DMS114 treated with DMSO at 0.1 percent for 48 hours (cell line): ENCODE measurements around the gene JAKMIP2.

ENCODE experiments used
- DNase-seq: peaks from one replicate; lab custom pipeline; 2025; ENCODE audit not compliant: unreplicated experiment; lab: John Stamatoyannopoulos, UW

JAKMIP2 gene

DNA sequence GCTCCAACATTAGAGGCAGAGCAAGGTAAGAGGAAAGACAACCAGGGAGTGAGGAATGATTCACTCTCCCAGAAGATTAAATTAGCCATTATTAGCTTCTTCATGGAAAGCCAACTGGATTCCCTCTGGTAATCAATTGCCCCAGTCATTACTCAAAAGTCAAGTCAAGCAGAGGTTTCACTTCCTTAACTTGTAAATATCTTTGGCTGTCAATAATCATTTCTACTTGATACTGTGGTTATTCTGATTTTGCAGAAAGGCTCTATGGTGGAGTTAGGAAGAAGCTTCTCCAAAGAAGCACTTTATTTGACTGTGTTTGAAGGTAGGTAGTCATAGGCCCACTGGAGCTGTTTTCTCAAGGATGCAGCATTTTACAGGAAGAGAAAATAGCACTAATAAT lies 78.0 kb downstream of the JAKMIP2 start:
- no peak for DNase-seq

DNA sequence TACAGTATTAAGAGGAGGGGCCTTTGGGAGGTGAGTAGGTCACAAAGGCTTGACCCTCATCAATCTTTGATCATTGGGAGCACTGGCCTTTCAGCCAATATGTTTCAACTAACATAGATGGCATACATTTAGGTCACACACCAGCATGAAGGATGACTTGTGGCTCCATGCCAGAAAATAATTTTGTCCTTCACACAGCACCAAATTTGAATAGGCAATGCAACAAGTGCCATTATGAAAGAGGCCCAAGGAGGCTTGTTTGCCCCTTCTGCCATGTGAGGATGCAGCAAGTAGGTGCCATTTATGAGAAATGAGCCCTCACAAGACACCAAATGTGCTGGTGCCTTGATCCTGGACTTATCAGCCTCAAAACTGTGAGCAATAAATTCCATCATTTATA lies 81.1 kb downstream of the JAKMIP2 start:
- DNase-seq, result no peak

DNA sequence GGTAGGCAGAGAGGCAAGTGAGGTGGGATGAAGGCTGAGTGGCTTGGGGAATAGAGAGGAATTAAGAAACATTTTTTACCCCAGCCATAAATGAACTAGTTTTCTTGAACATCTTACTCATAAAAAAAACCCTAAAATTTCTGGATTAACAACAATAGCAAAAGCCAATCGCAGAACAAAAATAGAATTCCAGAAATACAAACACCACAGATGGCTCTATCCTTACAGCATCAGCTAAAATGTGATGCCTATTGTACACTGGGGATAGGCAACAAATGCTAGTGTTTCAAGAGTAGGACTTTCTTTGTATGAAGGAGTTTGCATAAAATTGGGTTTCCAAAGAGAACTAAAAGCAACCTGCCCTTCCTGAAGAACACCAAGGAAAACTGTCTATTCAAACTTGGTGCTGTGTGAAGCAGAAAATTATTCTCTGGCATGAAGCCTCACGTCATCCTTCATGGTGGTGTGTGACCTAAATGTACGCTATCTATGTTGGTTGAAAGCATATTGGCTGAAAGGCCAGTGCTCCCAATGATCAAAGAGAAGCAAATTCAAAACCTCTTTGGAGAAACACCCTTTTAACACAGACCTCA lies 82.9 kb downstream of the JAKMIP2 start:
- DNase-seq, result no peak

DNA sequence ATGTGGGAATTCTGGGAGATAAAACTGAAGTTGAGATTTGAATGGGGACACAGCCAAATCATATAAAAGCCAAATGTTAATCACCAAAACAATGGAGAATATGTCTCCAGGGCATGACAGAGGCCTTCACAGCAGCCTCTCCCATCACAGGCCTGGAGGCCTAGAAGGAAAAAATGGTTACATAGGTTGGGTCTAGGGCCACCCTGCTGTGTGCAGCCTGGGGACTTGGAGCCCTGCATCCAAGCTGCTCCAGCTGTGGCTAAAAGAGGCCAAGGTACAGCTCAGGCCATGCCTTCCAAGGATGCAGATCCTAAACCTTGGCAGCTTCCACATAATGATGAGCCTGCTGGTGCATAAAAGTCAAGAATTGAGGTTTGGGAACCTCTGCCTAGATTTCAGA lies 85.1 kb downstream of the JAKMIP2 start:
- DNase-seq, result no peak

DNA sequence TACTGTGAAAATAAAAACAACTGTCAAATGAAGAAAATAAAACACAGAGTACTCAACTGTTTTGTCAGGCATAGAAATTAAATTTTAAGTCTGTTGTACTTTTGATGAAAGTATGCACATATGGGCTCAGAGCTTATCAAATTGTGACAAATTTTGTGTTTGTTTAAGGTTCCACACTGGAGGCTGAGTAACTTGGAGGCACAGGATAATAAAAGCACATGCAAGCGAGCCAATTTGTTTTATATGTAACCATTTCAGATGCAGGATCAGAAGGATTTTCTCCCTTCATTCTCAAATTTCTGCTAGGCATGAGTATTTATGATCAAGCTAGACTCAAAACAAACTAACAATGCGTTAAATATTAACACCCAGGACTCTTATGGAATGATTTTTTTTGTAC lies 87.8 kb downstream of the JAKMIP2 start:
- no peak for DNase-seq

DNA sequence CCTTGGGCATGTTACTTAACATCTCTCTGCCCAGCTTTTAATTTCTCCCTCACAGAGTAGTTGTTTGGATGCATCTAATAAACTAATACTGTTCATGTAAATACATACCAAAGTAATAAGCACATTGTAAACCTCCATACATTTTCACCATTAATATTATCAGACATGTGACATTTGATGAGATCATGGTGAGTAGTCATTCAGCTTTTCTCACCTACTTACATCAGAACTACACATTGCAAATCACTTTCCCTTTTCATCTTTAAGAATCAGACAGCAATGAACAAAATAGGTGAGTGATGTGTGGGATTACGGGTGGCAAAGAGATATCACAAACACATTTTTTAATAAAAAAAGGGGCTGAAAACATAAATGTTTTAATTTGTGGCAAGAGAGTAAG lies 89.3 kb downstream of the JAKMIP2 start:
- DNase-seq, result no peak

DNA sequence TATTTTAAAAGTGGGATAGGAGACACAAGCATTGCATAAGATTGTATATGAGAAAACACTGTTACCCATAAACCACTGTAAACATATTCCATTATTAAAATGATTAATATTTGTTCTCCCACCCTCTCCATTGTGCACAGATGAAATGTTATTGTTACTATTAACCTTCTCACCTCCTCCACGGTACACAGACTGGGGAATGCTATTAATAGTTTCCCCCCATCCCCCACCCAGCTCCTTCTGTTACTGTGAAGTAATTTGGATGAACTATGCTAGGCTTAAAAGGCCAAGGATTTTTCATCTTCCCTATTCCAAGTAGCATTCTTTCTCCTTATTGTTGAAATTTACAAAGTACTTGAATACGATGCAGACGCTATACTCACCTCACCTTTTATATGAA lies 91.4 kb downstream of the JAKMIP2 start:
- DNase-seq, result no peak

DNA sequence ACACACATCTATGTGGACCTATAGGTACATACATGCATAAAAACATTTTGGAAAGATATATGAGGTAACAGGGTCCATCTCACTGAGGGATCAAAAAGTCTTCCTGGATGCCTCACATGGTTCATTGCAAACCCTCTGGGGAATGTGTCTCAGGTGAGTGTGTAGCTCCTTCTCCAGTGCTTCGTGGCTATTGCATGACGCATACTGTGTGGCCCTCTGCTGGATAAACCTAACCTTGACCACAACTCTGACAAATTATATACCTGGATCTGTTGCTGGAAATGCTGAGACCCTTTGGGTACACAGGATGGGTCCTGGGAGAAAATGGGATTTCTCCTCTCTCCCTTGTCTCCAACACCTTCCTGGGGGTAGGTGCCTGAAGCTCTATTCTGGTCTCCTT lies 91.9 kb downstream of the JAKMIP2 start:
- DNase-seq, result no peak

DNA sequence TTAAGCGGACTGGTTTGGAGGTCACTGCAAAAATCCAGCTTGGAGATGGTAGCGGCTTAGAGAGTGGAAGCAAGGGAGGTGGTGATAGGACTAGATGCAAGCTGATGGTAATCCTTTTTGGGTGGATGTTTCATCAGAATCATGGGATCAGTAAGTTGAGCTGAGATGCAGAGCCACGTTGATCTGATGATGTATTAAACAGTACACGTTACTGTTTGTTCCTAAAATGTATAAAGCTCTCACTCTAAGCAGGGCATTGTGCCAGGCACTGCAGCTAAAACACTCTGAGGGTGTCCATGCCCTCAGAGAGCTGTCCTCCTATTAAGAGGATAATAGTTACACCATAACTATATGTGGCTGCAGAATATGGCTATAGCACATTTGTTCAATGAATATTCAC lies 93.1 kb downstream of the JAKMIP2 start:
- DNase-seq, result no peak

DNA sequence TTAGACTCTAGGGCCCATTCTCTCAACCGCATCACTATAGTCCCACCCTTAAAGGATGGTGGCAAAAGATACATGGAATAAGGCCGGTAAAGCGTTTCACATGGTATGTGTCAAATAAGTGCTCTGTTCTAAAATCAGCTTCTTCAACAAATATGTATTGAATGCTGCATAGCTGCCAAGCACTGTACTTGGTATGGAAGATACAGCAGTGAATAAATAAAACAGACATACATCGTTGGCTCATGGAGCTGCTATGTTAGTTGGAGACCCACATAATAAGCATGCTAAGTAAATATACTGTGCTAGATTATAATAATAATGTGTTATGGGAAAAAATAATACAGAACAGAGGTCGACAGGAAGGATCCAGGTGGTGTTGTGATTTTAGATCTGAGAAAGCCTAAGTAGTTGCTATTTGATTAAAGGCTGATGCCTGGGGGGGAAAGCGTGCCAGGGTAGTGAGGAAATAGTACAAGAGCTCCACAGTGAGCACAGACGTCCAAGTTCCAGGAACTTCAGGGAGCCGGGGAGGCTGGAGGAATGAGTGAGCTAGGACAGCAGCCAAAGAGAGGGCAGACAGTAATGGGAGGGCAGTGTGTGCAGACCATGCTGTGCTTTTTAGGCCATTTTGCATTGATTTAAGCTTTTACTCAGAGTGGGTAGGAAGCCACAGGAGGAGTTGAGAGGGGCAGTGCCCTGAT lies 93.7 kb downstream of the JAKMIP2 start:
- no peak for DNase-seq

DNA sequence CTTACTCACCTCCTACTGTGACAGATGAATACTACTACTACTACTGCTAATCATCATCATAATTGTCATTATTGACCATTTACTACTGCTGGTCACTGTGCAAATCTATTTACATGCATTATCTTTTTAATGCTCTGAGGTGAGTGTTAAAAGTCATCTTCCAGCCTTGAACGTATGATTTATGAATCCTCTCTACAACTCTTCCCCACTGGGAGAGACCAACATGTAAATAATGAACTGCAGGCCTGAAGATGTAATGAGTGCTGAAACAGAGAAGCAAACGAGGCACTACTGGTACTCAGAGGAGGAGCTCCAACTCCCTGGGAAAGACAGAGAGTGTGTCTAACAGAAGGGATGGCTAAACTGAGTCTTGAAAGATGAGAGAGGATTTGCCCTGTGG lies 95.4 kb downstream of the JAKMIP2 start:
- no peak for DNase-seq

DNA sequence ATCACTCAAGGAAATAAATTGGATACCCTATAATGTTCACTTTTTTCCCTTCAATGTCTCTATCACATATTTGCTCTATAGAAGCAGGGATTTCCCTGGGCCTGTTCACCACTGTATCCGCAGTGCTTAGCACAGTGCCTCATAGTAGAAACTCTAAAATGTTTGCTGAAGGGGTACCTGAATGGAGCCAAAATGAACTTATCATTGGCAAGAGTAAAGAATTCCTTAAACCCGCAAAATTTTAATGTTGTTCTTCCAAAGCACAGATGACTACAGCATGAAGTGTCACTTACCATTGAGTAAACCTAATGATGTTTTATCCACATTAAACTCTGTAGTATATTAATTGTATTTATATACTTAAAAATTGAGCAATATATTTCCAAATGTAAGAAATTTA lies 96.1 kb downstream of the JAKMIP2 start:
- no peak for DNase-seq

DNA sequence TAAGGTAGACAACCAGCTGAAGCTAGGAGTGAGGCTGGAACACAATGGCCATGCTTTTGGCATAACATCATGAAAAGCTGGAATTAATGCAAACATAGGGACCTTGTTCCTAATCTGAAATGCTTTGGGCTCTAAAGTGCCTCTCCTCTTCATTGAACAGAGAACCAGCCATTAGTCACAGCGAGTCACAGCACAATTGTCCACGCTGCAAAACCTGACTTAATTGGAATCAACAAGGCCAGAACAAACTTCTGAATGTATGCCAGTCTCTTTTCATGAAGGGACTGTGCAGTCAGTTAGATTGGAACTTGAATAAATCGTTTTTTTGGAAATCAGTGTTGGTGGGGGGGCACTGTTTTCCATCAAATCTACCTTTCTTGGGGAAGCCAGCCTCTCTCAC lies 96.5 kb downstream of the JAKMIP2 start:
- no peak for DNase-seq

DNA sequence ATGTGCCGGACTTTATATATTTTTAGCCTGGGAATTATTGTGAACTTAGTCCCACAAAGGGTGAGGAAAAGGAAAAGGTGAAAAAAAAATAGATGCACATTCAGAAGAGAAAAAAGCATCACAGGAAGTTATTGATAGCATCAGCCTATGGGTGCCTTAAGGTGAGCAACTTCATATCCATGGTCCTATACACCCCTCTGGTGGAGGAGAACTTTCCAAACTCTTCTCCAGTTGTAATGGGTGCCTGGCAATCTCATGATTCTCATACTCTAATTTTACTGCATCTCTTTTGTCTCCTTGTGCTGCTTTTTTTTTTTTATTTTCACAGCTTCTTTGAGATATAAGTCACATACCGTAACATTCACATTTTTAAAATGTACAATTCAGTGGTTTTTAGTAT lies 107.4 kb downstream of the JAKMIP2 start:
- peak; percentile 2 for DNase-seq

DNA sequence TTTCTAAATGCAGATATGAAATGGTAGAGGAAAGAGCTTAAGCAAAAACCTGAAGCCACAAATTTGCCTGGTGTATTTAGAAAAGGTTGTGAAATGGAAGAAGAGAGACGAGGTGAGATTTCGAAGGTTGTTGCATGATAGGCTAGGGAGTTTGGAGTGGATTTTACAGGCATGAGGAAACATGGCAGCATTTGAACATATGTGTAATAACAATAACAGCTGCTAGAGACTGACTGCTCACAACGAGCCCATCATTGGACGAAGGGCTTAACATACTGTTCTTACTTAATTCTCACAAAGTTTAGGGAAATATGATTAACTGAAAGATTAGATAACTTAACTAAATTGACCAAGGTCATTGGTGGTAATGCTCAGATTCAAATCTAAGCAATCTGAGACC lies 108.1 kb downstream of the JAKMIP2 start:
- DNase-seq, result no peak

DNA sequence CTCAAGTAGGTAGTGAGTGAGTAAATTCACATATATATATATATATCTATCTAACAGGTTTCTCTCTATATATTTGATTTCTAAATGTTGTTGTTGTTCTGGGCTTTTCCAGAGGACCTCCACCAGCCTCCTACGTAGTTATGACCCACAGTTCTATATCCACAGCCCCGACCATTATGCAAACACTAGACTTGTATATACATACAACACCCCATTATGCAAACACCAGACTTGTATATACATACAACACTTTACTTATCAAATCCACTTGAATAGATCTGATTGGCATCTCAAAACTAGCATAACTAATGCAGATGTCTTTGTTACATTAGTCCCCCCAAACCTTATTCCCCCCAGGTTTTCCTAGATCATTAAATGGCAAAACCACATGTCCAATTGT lies 108.7 kb downstream of the JAKMIP2 start:
- no peak for DNase-seq

DNA sequence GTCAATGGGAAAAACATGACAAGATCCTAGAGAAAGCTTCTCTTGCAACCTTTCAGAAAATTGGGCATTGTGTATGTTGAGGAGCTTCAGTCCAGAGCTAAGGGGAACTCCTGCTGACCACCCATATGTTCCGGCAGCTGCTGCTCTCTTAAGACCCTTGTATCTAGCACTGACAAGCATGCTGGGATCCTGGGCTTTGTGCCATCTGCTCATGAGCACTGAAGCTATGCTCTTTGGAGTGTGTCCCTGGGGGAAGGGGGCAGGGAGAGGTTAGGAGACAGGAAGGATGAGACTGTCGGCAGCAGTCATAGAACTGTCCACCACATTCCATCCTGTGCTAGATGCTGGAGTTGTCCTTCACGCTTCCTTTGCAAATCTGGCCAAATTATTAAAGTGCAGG lies 109.3 kb downstream of the JAKMIP2 start:
- no peak for DNase-seq

DNA sequence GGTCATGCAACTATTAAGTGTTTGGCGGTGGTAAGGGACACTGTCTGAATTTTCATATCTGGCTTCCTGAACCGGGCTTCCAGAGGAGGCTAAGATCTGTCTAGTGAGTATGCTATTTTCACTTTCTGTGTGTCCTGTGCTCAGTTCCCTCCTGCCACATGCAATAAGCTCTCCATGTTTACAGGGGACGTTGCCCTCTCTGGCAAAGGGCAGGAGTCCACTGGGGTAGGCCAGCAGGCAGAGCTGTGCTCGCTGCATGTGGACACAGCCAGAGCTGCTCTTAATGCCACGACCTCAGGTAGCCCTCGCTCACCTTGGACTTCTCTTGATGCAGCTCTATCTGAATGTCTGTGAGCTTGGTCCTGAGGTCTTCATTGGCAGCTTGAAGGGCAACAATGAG lies 111.2 kb downstream of the JAKMIP2 start:
- no peak for DNase-seq

DNA sequence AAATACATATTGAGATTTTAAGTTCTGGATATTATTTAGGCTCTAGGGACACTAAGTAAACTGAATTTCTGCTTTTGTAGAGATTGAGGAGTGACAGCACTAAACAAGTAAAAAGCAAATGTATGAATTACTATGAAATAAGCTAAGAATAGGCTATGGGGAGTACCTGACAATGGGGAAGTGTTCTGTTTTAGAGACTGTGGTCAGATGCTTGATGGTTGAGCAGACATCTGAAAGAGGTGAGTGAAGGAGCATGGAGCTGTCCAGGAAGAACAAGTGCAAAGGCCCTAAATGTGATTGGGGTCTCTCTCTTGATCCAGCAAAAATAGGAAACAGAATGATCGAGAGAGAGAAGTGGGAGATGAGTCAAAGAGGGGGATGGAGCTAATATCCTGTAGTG lies 111.7 kb downstream of the JAKMIP2 start:
- DNase-seq, result no peak

DNA sequence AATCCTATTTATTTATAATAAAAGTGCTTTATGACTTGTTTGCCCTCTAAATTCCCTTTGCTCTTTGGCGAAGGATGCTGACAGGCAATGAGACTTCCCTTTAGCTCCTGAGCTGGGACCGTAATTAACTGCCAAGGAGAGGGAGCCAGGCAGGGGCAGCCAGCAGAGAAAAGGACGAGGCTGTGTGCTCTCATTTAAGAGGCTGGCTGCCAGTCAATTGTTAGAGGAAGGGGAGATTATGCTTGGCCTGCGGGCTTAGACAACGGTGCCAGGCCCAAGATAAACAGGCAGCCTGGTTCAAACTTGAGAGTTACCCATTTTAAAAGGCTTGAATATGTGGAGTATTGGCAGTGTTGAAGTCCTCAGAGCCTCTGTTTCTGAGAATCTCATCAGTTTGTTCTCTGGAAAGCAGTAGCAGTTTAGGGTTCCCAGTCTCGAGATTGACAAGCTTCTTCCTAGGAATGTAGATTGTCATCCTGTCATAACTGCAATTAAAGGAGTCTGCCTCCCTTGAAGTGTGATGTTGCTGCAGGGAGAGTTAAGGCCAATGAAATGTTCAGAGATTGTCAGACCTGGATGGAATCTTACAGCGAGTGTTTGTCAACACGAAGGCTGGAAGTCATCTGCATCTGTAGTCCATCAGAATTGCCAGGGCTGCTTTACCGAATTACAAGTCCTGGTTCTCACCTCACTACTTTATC lies 113.2 kb downstream of the JAKMIP2 start:
- DNase-seq, result no peak

DNA sequence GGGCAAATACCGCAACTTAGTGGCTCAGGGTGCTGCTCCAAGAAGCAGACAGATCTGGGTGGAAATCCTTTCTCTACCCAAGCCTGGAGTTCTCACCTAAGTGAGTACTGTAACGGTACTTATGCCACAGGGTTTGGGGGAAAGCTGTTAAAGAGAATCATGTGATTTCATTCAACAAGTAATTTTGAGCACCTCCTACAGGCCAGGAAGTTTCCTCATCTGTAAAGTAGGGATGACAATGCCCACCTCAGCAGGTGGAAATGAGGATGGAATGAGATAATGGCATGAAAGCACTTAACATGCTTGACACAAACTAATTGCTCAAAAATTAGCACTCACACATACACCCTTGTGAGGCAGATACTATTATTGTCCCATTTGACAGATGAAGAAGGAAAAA lies 114.1 kb downstream of the JAKMIP2 start:
- no peak for DNase-seq

DNA sequence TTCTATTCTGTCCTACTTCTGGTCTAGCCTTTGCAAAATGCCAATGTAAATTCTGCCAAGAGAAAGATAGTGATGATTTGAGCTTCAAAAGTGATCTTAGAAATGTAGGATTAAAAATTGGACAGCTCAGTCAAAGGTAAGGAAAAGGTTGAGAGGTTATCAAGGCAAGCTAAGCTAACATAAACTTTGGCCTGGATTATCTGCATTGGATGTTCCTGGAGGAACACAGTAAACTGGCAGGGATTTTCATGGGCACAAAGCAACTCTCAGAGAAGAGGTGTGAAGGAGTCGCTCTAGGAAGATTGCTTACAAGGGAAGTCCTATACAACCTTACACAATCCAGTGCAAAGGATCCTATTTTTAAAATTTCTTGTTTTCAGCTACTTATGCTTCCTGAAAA lies 115.2 kb downstream of the JAKMIP2 start:
- DNase-seq, result no peak

DNA sequence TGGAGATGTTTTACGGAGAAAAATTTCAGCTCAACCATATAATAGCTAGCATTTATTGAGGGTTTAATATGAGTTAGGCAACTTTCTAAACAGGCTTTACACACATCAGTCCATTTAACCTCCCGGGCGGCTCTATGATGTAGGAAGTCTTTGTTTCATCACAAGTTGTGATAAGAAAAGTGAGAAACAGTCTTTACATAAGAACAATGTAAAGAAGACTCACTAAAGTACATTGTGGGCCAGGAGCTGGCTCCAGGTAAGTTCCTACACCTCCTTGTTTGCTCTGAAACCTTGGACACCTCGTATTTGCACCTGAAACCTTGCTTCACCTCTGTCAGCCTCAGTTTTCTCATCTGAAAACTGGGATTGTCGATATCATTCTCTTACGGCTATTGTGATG lies 116.1 kb downstream of the JAKMIP2 start:
- no peak for DNase-seq
